ENCODE data around the gene ELANE. TPM values are rescaled to one million over a fixed set of nuclear protein-coding genes. Genes with fewer than 3 reads are reported as not detected.
A peak's percentile ranks its signal among the peaks of the same experiment; 100 is the strongest.
"Not testable (repeated sequence)": the region's sequence is repeated elsewhere in the genome, so short reads cannot be mapped to it uniquely, and the experiment has no call there.

The ELANE gene
- total RNA-seq, 4 donors from 2014 or later = 0.95 TPM; not detected in 3

DNA sequence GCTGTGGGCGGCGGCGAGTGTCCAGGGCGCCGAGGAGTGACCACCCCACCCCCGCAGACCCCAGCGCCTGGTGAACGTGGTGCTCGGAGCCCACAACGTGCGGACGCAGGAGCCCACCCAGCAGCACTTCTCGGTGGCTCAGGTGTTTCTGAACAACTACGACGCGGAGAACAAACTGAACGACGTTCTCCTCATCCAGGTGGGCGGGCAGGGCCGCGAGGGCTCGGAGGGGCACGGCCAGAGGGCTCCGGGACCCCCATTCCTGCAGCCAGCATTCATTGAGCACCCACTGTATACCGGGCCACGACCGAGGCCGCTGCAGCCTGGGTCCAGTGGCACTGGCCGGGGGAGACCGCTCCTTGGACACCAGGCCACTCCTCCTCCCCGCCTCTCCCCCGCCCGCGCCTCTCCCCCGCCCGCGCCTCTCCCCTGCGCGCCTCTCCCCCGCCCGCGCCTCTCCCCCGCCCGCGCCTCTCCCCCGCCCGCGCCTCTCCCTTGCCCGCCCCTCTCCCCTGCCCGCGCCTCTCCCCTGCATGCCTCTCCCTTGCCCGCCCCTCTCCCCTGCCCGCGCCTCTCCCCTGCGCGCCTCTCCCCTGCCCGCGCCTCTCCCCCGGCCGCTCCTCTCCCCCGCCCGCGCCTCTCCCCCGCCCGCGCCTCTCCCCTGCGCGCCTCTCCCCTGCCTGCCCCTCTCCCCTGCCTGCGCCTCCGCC is 8.1 kb upstream of the ELANE start:
- Histone ChIP-seq H3K27me3 (peaks cover 0 to 97% (median 9%) of the 10 kb centered on the region in 4 donors), H3K4me1 (peaks cover 11 to 35% (median 16%) of the 10 kb centered on the region in 3 donors), H3K36me3 (no peaks in the 10 kb centered on the region), H3K9me3 (no peaks in the 10 kb centered on the region), H3K4me3 (peak overlapping the region in 2 of 4 donors; percentile 29 to 51), H3K27ac (no peak overlapping the region)
- intact Hi-C loops (cut with DNase I) = no loop called here
- no peak for DNase-seq
- TF ChIP-seq, protein P1, sequence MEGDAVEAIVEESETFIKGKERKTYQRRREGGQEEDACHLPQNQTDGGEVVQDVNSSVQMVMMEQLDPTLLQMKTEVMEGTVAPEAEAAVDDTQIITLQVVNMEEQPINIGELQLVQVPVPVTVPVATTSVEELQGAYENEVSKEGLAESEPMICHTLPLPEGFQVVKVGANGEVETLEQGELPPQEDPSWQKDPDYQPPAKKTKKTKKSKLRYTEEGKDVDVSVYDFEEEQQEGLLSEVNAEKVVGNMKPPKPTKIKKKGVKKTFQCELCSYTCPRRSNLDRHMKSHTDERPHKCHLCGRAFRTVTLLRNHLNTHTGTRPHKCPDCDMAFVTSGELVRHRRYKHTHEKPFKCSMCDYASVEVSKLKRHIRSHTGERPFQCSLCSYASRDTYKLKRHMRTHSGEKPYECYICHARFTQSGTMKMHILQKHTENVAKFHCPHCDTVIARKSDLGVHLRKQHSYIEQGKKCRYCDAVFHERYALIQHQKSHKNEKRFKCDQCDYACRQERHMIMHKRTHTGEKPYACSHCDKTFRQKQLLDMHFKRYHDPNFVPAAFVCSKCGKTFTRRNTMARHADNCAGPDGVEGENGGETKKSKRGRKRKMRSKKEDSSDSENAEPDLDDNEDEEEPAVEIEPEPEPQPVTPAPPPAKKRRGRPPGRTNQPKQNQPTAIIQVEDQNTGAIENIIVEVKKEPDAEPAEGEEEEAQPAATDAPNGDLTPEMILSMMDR (IDR thresholded peaks at IDR 0.05) = no peak
- TF ChIP-seq POLR2A (IDR thresholded peaks at IDR 0.05) = no peak
- WGBS, 2 donors = 10 to 37% methylated on average over 13 to 21 of the region's 70 CpGs

DNA sequence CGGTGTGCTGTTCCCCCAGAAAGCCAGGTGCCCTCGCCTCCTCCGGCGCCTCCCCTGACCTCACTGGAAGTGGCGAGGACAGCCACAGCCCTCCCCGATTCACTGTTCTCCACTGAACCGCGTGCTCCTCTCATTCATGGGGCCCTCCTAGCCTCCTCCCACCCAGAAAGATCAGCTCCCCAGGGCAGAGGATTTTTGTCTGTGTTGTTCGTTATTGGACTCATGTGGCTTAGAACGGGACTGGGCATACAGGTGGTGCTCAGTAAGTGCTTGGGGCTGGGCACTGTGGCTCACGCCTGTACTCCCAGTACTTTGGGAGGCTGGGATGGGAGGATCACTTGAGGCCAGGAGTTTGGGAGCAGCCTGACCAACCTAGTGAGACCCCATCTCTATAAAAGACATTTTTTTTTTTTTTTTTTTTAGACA is 7.5 kb upstream of the ELANE start:
- Histone ChIP-seq H3K4me1 (peaks cover 11 to 29% (median 16%) of the 10 kb centered on the region in 3 donors), H3K36me3 (no peaks in the 10 kb centered on the region), H3K4me3 (no peak overlapping the region), H3K9me3 (no peaks in the 10 kb centered on the region), H3K27me3 (peaks cover 0 to 96% (median 9%) of the 10 kb centered on the region in 4 donors), H3K27ac (no peak overlapping the region)
- 31 to 38% methylated on average over 4 to 6 of the region's 11 CpGs for WGBS, 2 donors
- no peak for DNase-seq
- intact Hi-C loops (cut with DNase I) = no loop called here
- no peak for TF ChIP-seq POLR2A (IDR thresholded peaks at IDR 0.05)
- TF ChIP-seq, protein P1 (IDR thresholded peaks at IDR 0.05) = no peak

DNA sequence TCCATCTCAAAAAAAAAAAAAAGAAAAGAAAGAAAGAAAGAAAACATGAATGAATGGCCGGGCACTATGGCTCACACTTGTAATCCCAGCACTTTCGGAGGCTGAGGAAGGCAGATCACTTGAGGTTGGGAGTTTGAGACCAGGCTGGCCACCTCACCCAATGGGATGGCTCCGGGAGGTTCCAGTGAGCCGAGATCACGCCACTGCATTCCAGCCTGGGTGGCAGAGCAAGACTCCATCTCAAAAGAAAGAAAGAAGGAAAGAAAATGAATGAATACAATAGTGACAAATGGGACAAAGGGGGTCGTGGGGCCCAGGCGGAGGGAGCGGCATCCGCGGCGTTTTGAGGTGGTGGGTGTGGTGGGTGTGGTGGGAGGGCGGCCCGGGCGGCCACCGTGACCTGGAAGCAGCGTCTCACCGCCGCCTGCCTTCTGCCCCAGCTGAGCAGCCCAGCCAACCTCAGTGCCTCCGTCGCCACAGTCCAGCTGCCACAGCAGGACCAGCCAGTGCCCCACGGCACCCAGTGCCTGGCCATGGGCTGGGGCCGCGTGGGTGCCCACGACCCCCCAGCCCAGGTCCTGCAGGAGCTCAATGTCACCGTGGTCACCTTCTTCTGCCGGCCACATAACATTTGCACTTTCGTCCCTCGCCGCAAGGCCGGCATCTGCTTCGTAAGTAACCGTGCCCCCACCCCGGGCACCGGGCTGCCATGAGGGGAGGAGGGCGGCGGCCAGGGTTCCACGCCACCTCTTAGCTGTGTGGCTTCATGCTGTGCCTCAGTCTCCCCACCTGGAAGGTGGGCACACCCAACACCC is 6.2 kb upstream of the ELANE start:
- H3K27ac ChIP-seq = no peak overlapping the region
- no peaks in the 10 kb centered on the region for H3K9me3 ChIP-seq
- peaks cover 16 to 39% (median 23%) of the 10 kb centered on the region in 3 donors for H3K4me1 ChIP-seq
- intact Hi-C loops (cut with DNase I) = no loop called here
- H3K4me3 ChIP-seq = no peak overlapping the region
- WGBS, 2 donors = 36 to 48% methylated on average over 18 to 27 of the region's 37 CpGs
- DNase-seq = no peak
- no peaks in the 10 kb centered on the region for H3K36me3 ChIP-seq
- no peak for TF ChIP-seq POLR2A (IDR thresholded peaks at IDR 0.05)
- TF ChIP-seq, protein P1 (IDR thresholded peaks at IDR 0.05) = no peak
- H3K27me3 ChIP-seq = peaks cover 0 to 95% (median 9%) of the 10 kb centered on the region in 4 donors

DNA sequence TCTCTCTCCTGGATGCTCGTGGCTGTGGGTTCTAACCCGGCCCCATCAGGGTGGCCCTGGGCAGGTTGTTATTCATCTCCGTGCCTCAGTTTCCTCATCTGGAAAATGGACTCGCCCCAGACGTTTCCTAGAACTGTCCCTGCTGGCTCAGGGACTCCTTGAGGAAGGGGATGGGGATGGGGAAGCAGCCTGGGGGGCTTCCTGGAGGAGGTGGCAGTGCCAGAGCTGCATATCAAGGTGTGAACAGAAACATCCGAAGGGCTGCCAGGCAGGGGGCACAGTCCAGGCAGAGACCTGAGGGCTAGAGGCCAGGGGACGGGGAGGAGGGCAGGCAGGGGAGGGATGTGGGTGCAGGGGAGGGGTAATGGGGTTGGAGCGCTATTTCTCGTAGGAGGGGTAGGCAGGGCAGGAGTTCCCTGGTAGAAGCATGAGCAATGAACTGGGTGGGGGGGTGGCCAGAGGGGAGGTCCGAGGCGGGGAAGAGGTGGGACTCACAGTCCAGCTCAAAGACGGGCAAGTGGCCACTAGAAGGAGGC is 3.6 kb upstream of the ELANE start:
- WGBS, 2 donors = 29 to 39% methylated on average over 6 to 7 of the region's 12 CpGs
- intact Hi-C loops (cut with DNase I) = no loop called here
- H3K27ac ChIP-seq = peak overlapping the region in 2 of 4 donors; percentile 23 to 30

DNA sequence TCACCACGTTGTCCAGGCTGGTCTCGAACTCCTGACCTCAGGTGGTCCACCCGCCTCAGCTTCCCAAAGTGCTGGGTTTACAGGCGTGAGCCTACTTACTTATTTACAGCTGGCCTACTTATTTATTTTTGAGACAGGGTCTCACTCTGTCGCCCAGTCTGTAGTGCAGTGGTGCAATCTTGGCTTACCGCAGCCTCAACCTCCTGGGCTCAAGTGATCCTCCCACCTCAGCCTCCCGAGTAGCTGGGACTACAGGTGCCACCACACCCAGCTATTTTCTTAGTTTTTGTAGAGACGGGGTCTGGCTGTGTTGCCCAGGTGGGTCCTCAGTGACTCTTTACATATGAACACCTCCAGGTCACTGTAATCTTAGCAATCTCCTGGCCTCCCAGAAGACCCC is 2.9 kb upstream of the ELANE start:
- H3K27ac ChIP-seq; DNase-seq; intact Hi-C loops (cut with DNase I); H3K4me3 ChIP-seq; H3K36me3 ChIP-seq; H3K9me3 ChIP-seq: not testable (repeated sequence)
- H3K4me1 ChIP-seq = peaks cover 15 to 47% (median 16%) of the 10 kb centered on the region in 3 donors
- 68 to 73% methylated on average over 7 to 8 of the region's 8 CpGs for WGBS, 2 donors
- peaks cover 0 to 96% (median 1%) of the 10 kb centered on the region in 4 donors for H3K27me3 ChIP-seq

More for the DNA sequence above, 3.6 kb upstream of the ELANE start:
- no peak for DNase-seq
- TF ChIP-seq, protein P1 (IDR thresholded peaks at IDR 0.05) = no peak
- TF ChIP-seq POLR2A (IDR thresholded peaks at IDR 0.05) = no peak
- H3K4me3 ChIP-seq = no peak overlapping the region
- no peaks in the 10 kb centered on the region for H3K36me3 ChIP-seq
- no peaks in the 10 kb centered on the region for H3K9me3 ChIP-seq
- peaks cover 0 to 98% (median 4%) of the 10 kb centered on the region in 4 donors for H3K27me3 ChIP-seq
- H3K4me1 ChIP-seq = peaks cover 20 to 54% (median 22%) of the 10 kb centered on the region in 3 donors

Measured in esophagus squamous epithelium (tissue), 5 donors.